Erythroblast (primary cell): ENCODE measurements around the gene KIF19.

ENCODE experiments used
- GATA1 ChIP-seq: IDR thresholded peaks from 2 replicates; pipeline ENCODE4 v1.6.1; 2011; ENCODE audit warnings: low read depth, mild to moderate bottlenecking, control low read depth, low read length, moderate library complexity
- POLR2A ChIP-seq: IDR thresholded peaks from 2 replicates; pipeline ENCODE4 v1.6.1; 2011; ENCODE audit warnings: mild to moderate bottlenecking, low read length

- TF ChIP-seq POLR2A (no peak), GATA1 (no peak)
Observed at GRCh38 chr17:74309902-74310301, 16.1 kb upstream of the KIF19 start.
